ENCODE data around the gene TRIM54. TPM values are rescaled to one million over a fixed set of nuclear protein-coding genes. Genes with fewer than 3 reads are reported as not detected.
"Not testable (repeated sequence)": the region's sequence is repeated elsewhere in the genome, so short reads cannot be mapped to it uniquely, and the experiment has no call there.

TRIM54 gene
- total and polyA plus RNA-seq, 8 donors = 0.13 to 0.87 (median 0.43) TPM; not detected in 4

GRCh38 chr2:27351802-27352598 lies 69.8 kb downstream of the TRIM54 start:
- WGBS, 5 donors = 74 to 82% (median 78%) methylated on average over 6 of the region's 6 CpGs
- Histone ChIP-seq H3K27ac (no peak overlapping the region), H3K9me3 (no peaks in the 10 kb centered on the region), H3K36me3 (peaks cover 0 to 10% (median 5%) of the 10 kb centered on the region in 4 donors), H3K4me3 (no peak overlapping the region), H3K27me3 (no peaks in the 10 kb centered on the region), H3K4me1 (peaks cover 20 to 70% (median 53%) of the 10 kb centered on the region in 4 donors)
- no peak for DNase-seq
- intact Hi-C loops (cut with DNase I; ENCODE audit: low total_unique reads) = no loop called here
- TF ChIP-seq POLR2A (IDR thresholded peaks at IDR 0.05) (no peak), POLR2AphosphoS5 (IDR thresholded peaks at IDR 0.05) (no peak)

- H3K27me3 ChIP-seq; DNase-seq; H3K27ac ChIP-seq; H3K9me3 ChIP-seq; H3K4me3 ChIP-seq; intact Hi-C loops (cut with DNase I; ENCODE audit: low total_unique reads); H3K36me3 ChIP-seq: not testable (repeated sequence)
- H3K4me1 ChIP-seq = peaks cover 24 to 74% (median 59%) of the 10 kb centered on the region in 4 donors
- 93 to 97% (median 96%) methylated on average over 5 of the region's 5 CpGs for WGBS, 5 donors
Measured at GRCh38 chr2:27353386-27353761, 71.1 kb downstream of the TRIM54 start.

- no peak for DNase-seq
Measured at GRCh38 chr2:27353762-27354596, 71.8 kb downstream of the TRIM54 start.

GRCh38 chr2:27354597-27354927 lies 72.3 kb downstream of the TRIM54 start:
- no peak for TF ChIP-seq POLR2A (IDR thresholded peaks at IDR 0.05)
- WGBS, 5 donors = 71 to 92% (median 89%) methylated on average over 7 of the region's 7 CpGs
- no peak for DNase-seq
- no peaks in the 10 kb centered on the region for H3K27me3 ChIP-seq
- H3K27ac ChIP-seq = peak overlapping the region in 1 of 5 donors; percentile 18
- H3K9me3 ChIP-seq = no peaks in the 10 kb centered on the region
- intact Hi-C loops (cut with DNase I; ENCODE audit: low total_unique reads) = no loop called here
- H3K36me3 ChIP-seq = peaks cover 0 to 6% (median 3%) of the 10 kb centered on the region in 4 donors
- peaks cover 24 to 76% (median 60%) of the 10 kb centered on the region in 4 donors for H3K4me1 ChIP-seq
- no peak overlapping the region for H3K4me3 ChIP-seq

More at GRCh38 chr2:27353762-27354596, 71.8 kb downstream of the TRIM54 start:
- TF ChIP-seq EP300 (IDR thresholded peaks at IDR 0.05) = no peak
- TF ChIP-seq POLR2A (IDR thresholded peaks at IDR 0.05) = no peak
- no peak for TF ChIP-seq CTCF (IDR thresholded peaks at IDR 0.05)
- no peak for TF ChIP-seq POLR2AphosphoS5 (IDR thresholded peaks at IDR 0.05)
- H3K4me1 ChIP-seq = peaks cover 24 to 76% (median 60%) of the 10 kb centered on the region in 4 donors
- 65 to 76% (median 71%) methylated on average over 7 of the region's 7 CpGs for WGBS, 5 donors
- intact Hi-C loops (cut with DNase I; ENCODE audit: low total_unique reads) = no loop called here
- H3K27me3 ChIP-seq = no peaks in the 10 kb centered on the region
- peak overlapping the region in 1 of 5 donors; percentile 18 for H3K27ac ChIP-seq
- H3K9me3 ChIP-seq = no peaks in the 10 kb centered on the region
- no peak overlapping the region for H3K4me3 ChIP-seq
- peaks cover 0 to 10% (median 3%) of the 10 kb centered on the region in 4 donors for H3K36me3 ChIP-seq

- peak overlapping the region; percentile 92 to 99 (median 96) for H3K4me3 ChIP-seq
- intact Hi-C loops (cut with DNase I; ENCODE audit: low total_unique reads) = no loop called here
- peaks cover 24 to 65% (median 53%) of the 10 kb centered on the region in 4 donors for H3K4me1 ChIP-seq
- WGBS, 5 donors = 0 to 2% (median 1%) methylated on average over 12 of the region's 12 CpGs
- peak overlapping the region; percentile 90 to 97 (median 94) for H3K27ac ChIP-seq
- H3K9me3 ChIP-seq = no peaks in the 10 kb centered on the region
- TF ChIP-seq CTCF (IDR thresholded peaks at IDR 0.05) = no peak
- TF ChIP-seq POLR2AphosphoS5 (IDR thresholded peaks at IDR 0.05) = no peak
- no peak for TF ChIP-seq EP300 (IDR thresholded peaks at IDR 0.05)
- no peak for TF ChIP-seq POLR2A (IDR thresholded peaks at IDR 0.05)
- no peaks in the 10 kb centered on the region for H3K36me3 ChIP-seq
- peak; percentile 43 to 68 for DNase-seq
- H3K27me3 ChIP-seq = no peaks in the 10 kb centered on the region
Measured at GRCh38 chr2:27356056-27356381, 73.8 kb downstream of the TRIM54 start.

Measured in stomach (tissue), 9 donors.